Hematopoietic multipotent progenitor cell treated with erythropoietin and hydrocortisone succinate and interleukin-3 and kit ligand, for 6 days (in vitro differentiated cells): ENCODE measurements around the gene SACM1L.

ENCODE experiments used
- DNase-seq: peaks from one replicate; pipeline ENCODE4 v3.0.0-alpha.2; 2015

SACM1L gene

GRCh38 chr3:45792516-45793172, 103.4 kb downstream of the SACM1L start:
- no peak for DNase-seq

- DNase-seq: no peak
Measured at GRCh38 chr3:45793482-45794176, 104.4 kb downstream of the SACM1L start.

- no peak for DNase-seq
Measured at GRCh38 chr3:45794177-45794560, 105.0 kb downstream of the SACM1L start.

- no peak for DNase-seq
Measured at GRCh38 chr3:45794660-45795059, 105.5 kb downstream of the SACM1L start.
